ENCODE data around the gene REN.

The REN gene

GRCh38 chr1:204153667-204154066 lies 12.5 kb downstream of the REN start:
- no peak for DNase-seq (ENCODE audit: low read depth, low spot score)
- Histone ChIP-seq H3K27me3 (ENCODE audit: control insufficient read depth, insufficient read depth, low read length) (no peaks in the 10 kb centered on the region), H3K9me3 (ENCODE audit: control insufficient read depth, insufficient read depth, low read length) (no peaks in the 10 kb centered on the region), H3K4me3 (ENCODE audit: low read length) (no peak overlapping the region), H3K36me3 (ENCODE audit: control insufficient read depth, insufficient read depth, low read length) (no peaks in the 10 kb centered on the region), H3K27ac (ENCODE audit: low read length) (no peak overlapping the region), H3K4me1 (ENCODE audit: control insufficient read depth, insufficient read depth, low read length) (peaks cover 9% of the 10 kb centered on the region; the same call in 1 of the 2 replicates)
- no CpG with 5 or more reads among the region's 5 CpGs for WGBS (ENCODE audit: insufficient coverage, insufficient read length)

- DNase-seq (ENCODE audit: low read depth, low spot score): no peak
- no CpG with 5 or more reads among the region's 25 CpGs for WGBS (ENCODE audit: insufficient coverage, insufficient read length)
- H3K9me3 ChIP-seq (ENCODE audit: control insufficient read depth, insufficient read depth, low read length): no peaks in the 10 kb centered on the region
- no peak overlapping the region for H3K27ac ChIP-seq (ENCODE audit: low read length)
- no peaks in the 10 kb centered on the region for H3K36me3 ChIP-seq (ENCODE audit: control insufficient read depth, insufficient read depth, low read length)
- peak overlapping the region; percentile 74; the same call in 1 of the 2 replicates for H3K4me3 ChIP-seq (ENCODE audit: low read length)
- H3K4me1 ChIP-seq (ENCODE audit: control insufficient read depth, insufficient read depth, low read length): peaks cover 20% of the 10 kb centered on the region; the same call in 1 of the 2 replicates
- no peaks in the 10 kb centered on the region for H3K27me3 ChIP-seq (ENCODE audit: control insufficient read depth, insufficient read depth, low read length)
These were observed 13.7 kb downstream of the REN start for GRCh38 chr1:204152310-204153044.

- WGBS (ENCODE audit: insufficient coverage, insufficient read length): no CpG with 5 or more reads among the region's 94 CpGs
- no peaks in the 10 kb centered on the region for H3K27me3 ChIP-seq (ENCODE audit: control insufficient read depth, insufficient read depth, low read length)
- H3K36me3 ChIP-seq (ENCODE audit: control insufficient read depth, insufficient read depth, low read length): no peaks in the 10 kb centered on the region
- no peaks in the 10 kb centered on the region for H3K9me3 ChIP-seq (ENCODE audit: control insufficient read depth, insufficient read depth, low read length)
- H3K4me1 ChIP-seq (ENCODE audit: control insufficient read depth, insufficient read depth, low read length): peaks cover 26% of the 10 kb centered on the region
- no peak within 1 kb of the TSS for H3K27ac ChIP-seq (ENCODE audit: low read length)
- no peak for DNase-seq (ENCODE audit: low read depth, low spot score)
- peak within 1 kb of the TSS; percentile 74 for H3K4me3 ChIP-seq (ENCODE audit: low read length)
These were observed 14.4 kb downstream of the REN start, which contains the start of gene ETNK2 for GRCh38 chr1:204151552-204152309. ETNK2 (minus strand) TSS chr1:204152044; CDS start chr1:204151852, 192 bp downstream.

GRCh38 chr1:204150702-204151551 lies 15.2 kb downstream of the REN start:
- Histone ChIP-seq H3K36me3 (ENCODE audit: control insufficient read depth, insufficient read depth, low read length) (no peaks in the 10 kb centered on the region), H3K27me3 (ENCODE audit: control insufficient read depth, insufficient read depth, low read length) (no peaks in the 10 kb centered on the region), H3K4me3 (ENCODE audit: low read length) (peak overlapping the region; percentile 74; the same call in 1 of the 2 replicates), H3K27ac (ENCODE audit: low read length) (no peak overlapping the region), H3K9me3 (ENCODE audit: control insufficient read depth, insufficient read depth, low read length) (no peaks in the 10 kb centered on the region), H3K4me1 (ENCODE audit: control insufficient read depth, insufficient read depth, low read length) (peaks cover 30% of the 10 kb centered on the region)
- no CpG with 5 or more reads among the region's 33 CpGs for WGBS (ENCODE audit: insufficient coverage, insufficient read length)
- DNase-seq (ENCODE audit: low read depth, low spot score): no peak

GRCh38 chr1:204149635-204150565 lies 16.2 kb downstream of the REN start:
- no peak overlapping the region for H3K27ac ChIP-seq (ENCODE audit: low read length)
- H3K9me3 ChIP-seq (ENCODE audit: control insufficient read depth, insufficient read depth, low read length): no peaks in the 10 kb centered on the region
- no CpG with 5 or more reads among the region's 16 CpGs for WGBS (ENCODE audit: insufficient coverage, insufficient read length)
- no peaks in the 10 kb centered on the region for H3K27me3 ChIP-seq (ENCODE audit: control insufficient read depth, insufficient read depth, low read length)
- no peak overlapping the region for H3K4me3 ChIP-seq (ENCODE audit: low read length)
- no peaks in the 10 kb centered on the region for H3K36me3 ChIP-seq (ENCODE audit: control insufficient read depth, insufficient read depth, low read length)
- H3K4me1 ChIP-seq (ENCODE audit: control insufficient read depth, insufficient read depth, low read length): peaks cover 30% of the 10 kb centered on the region
- no peak for DNase-seq (ENCODE audit: low read depth, low spot score)

GRCh38 chr1:204149107-204149506 lies 17.0 kb downstream of the REN start:
- WGBS (ENCODE audit: insufficient coverage, insufficient read length): no CpG with 5 or more reads among the region's 2 CpGs
- no peak for DNase-seq (ENCODE audit: low read depth, low spot score)
- Histone ChIP-seq H3K4me1 (ENCODE audit: control insufficient read depth, insufficient read depth, low read length) (peaks cover 30% of the 10 kb centered on the region), H3K27ac (ENCODE audit: low read length) (no peak overlapping the region), H3K9me3 (ENCODE audit: control insufficient read depth, insufficient read depth, low read length) (no peaks in the 10 kb centered on the region), H3K36me3 (ENCODE audit: control insufficient read depth, insufficient read depth, low read length) (no peaks in the 10 kb centered on the region), H3K27me3 (ENCODE audit: control insufficient read depth, insufficient read depth, low read length) (no peaks in the 10 kb centered on the region), H3K4me3 (ENCODE audit: low read length) (no peak overlapping the region)

- WGBS (ENCODE audit: insufficient coverage, insufficient read length): no CpG with 5 or more reads among the region's 13 CpGs
- H3K27ac ChIP-seq (ENCODE audit: low read length): no peak overlapping the region
- no peak for DNase-seq (ENCODE audit: low read depth, low spot score)
- no peaks in the 10 kb centered on the region for H3K27me3 ChIP-seq (ENCODE audit: control insufficient read depth, insufficient read depth, low read length)
- H3K36me3 ChIP-seq (ENCODE audit: control insufficient read depth, insufficient read depth, low read length): no peaks in the 10 kb centered on the region
- H3K4me1 ChIP-seq (ENCODE audit: control insufficient read depth, insufficient read depth, low read length): peaks cover 29% of the 10 kb centered on the region
- H3K9me3 ChIP-seq (ENCODE audit: control insufficient read depth, insufficient read depth, low read length): no peaks in the 10 kb centered on the region
- H3K4me3 ChIP-seq (ENCODE audit: low read length): no peak overlapping the region
These were observed 18.4 kb downstream of the REN start for GRCh38 chr1:204147406-204148383.

- Histone ChIP-seq H3K4me1 (ENCODE audit: control insufficient read depth, insufficient read depth, low read length) (peaks cover 26% of the 10 kb centered on the region), H3K27me3 (ENCODE audit: control insufficient read depth, insufficient read depth, low read length) (no peaks in the 10 kb centered on the region), H3K4me3 (ENCODE audit: low read length) (no peak overlapping the region), H3K9me3 (ENCODE audit: control insufficient read depth, insufficient read depth, low read length) (no peaks in the 10 kb centered on the region), H3K27ac (ENCODE audit: low read length) (no peak overlapping the region), H3K36me3 (ENCODE audit: control insufficient read depth, insufficient read depth, low read length) (no peaks in the 10 kb centered on the region)
- DNase-seq (ENCODE audit: low read depth, low spot score): no peak
- WGBS (ENCODE audit: insufficient coverage, insufficient read length): no CpG with 5 or more reads among the region's 7 CpGs
These were observed 19.2 kb downstream of the REN start for GRCh38 chr1:204146965-204147364.

- H3K27me3 ChIP-seq (ENCODE audit: control insufficient read depth, insufficient read depth, low read length): no peaks in the 10 kb centered on the region
These were observed 19.8 kb downstream of the REN start for GRCh38 chr1:204146309-204146708.

More at GRCh38 chr1:204146309-204146708, 19.8 kb downstream of the REN start:
- no peak for DNase-seq (ENCODE audit: low read depth, low spot score)
- H3K4me3 ChIP-seq (ENCODE audit: low read length): no peak overlapping the region
- no CpG with 5 or more reads among the region's 6 CpGs for WGBS (ENCODE audit: insufficient coverage, insufficient read length)
- H3K36me3 ChIP-seq (ENCODE audit: control insufficient read depth, insufficient read depth, low read length): no peaks in the 10 kb centered on the region
- H3K27ac ChIP-seq (ENCODE audit: low read length): no peak overlapping the region
- H3K4me1 ChIP-seq (ENCODE audit: control insufficient read depth, insufficient read depth, low read length): peaks cover 26% of the 10 kb centered on the region
- H3K9me3 ChIP-seq (ENCODE audit: control insufficient read depth, insufficient read depth, low read length): no peaks in the 10 kb centered on the region

Measured in iPS DF 6.9 (cell line).